Panc1 (cell line): ENCODE results near the gene WDR27.

Experiments
- TF ChIP-seq, protein P1 (sequence below): fragments of 450-650 bp; IDR thresholded peaks from 2 replicates; pipeline ENCODE4 v1.5.1; 2017; ENCODE audit warnings: mild to moderate bottlenecking
- TF ChIP-seq, protein P2 (sequence below), 2 experiments: IDR thresholded peaks; 2 replicates each; pipeline ENCODE4 v1.6.1; 2011 to 2012; ENCODE audit warnings: low read depth in 2 of 2, control low read depth in 1 of 2, low read length in 1 of 2, mild to moderate bottlenecking in 1 of 2, moderate library complexity in 1 of 2; ENCODE audit not compliant: insufficient read depth in 1 of 2

DNA sequence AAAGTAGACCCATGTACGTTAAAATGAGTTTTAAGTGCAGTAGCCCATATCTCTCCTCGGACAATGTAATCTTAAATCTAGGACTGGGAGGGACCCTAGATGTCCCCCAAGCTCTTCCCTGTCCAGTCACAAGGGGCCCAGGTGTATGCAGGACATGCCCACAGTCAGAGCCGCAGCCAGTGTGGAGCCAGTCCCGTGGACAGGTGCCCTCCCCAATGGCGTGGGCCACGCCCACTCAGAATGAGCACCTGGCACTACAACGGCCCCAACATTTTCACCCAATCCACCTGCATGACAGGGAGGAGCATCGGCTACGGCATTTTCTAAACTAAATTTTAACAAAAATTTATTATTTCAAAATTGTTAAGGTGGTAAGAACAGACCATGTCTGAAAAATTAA is 53.2 kb downstream of the WDR27 start:
- TF ChIP-seq, protein P1, sequence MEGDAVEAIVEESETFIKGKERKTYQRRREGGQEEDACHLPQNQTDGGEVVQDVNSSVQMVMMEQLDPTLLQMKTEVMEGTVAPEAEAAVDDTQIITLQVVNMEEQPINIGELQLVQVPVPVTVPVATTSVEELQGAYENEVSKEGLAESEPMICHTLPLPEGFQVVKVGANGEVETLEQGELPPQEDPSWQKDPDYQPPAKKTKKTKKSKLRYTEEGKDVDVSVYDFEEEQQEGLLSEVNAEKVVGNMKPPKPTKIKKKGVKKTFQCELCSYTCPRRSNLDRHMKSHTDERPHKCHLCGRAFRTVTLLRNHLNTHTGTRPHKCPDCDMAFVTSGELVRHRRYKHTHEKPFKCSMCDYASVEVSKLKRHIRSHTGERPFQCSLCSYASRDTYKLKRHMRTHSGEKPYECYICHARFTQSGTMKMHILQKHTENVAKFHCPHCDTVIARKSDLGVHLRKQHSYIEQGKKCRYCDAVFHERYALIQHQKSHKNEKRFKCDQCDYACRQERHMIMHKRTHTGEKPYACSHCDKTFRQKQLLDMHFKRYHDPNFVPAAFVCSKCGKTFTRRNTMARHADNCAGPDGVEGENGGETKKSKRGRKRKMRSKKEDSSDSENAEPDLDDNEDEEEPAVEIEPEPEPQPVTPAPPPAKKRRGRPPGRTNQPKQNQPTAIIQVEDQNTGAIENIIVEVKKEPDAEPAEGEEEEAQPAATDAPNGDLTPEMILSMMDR: no peak
- TF ChIP-seq, protein P2, sequence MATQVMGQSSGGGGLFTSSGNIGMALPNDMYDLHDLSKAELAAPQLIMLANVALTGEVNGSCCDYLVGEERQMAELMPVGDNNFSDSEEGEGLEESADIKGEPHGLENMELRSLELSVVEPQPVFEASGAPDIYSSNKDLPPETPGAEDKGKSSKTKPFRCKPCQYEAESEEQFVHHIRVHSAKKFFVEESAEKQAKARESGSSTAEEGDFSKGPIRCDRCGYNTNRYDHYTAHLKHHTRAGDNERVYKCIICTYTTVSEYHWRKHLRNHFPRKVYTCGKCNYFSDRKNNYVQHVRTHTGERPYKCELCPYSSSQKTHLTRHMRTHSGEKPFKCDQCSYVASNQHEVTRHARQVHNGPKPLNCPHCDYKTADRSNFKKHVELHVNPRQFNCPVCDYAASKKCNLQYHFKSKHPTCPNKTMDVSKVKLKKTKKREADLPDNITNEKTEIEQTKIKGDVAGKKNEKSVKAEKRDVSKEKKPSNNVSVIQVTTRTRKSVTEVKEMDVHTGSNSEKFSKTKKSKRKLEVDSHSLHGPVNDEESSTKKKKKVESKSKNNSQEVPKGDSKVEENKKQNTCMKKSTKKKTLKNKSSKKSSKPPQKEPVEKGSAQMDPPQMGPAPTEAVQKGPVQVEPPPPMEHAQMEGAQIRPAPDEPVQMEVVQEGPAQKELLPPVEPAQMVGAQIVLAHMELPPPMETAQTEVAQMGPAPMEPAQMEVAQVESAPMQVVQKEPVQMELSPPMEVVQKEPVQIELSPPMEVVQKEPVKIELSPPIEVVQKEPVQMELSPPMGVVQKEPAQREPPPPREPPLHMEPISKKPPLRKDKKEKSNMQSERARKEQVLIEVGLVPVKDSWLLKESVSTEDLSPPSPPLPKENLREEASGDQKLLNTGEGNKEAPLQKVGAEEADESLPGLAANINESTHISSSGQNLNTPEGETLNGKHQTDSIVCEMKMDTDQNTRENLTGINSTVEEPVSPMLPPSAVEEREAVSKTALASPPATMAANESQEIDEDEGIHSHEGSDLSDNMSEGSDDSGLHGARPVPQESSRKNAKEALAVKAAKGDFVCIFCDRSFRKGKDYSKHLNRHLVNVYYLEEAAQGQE (IDR thresholded peaks at IDR 0.05; ENCODE audit: insufficient read depth in 1 of 2, low read depth in 2 of 2, low read length in 1 of 2): no peak
